Spleen (tissue), 11 donors: ENCODE data around the gene POLR1B. TPM values are rescaled to one million over a fixed set of nuclear protein-coding genes. Genes with fewer than 3 reads are reported as not detected.

Experiments
- DNase-seq: peaks from one replicate; pipeline ENCODE4 v3.0.0-alpha.2; 2020
- H3K27ac ChIP-seq, 8 donors: fragments of 200-600 bp; sonication (generic) in 7 of 8; 1 replicate in 4 of 8; 2 replicates in 4 of 8; pipeline versions ENCODE4 v1.5.0 to v1.8.0; 2016 to 2021; ENCODE audit warnings: inconsistent platforms in 4 of 8, mild to moderate bottlenecking in 4 of 8, moderate library complexity in 1 of 8
- H3K27me3 ChIP-seq, 7 donors: fragments of 200-600 bp; sonication (generic) in 6 of 7; replicated peaks in 1 of 7; 1 replicate in 4 of 7; 2 replicates in 3 of 7; pipeline versions ENCODE4 v1.5.0 to v1.8.0; 2016 to 2021; ENCODE audit warnings: inconsistent platforms in 3 of 7, mild to moderate bottlenecking in 1 of 7
- H3K36me3 ChIP-seq, 6 donors: fragments of 200-600 bp; sonication (generic) in 5 of 6; 1 replicate in 4 of 6; 2 replicates in 2 of 6; pipeline versions ENCODE4 v1.5.0 to v1.8.0; 2016 to 2021; ENCODE audit warnings: inconsistent platforms in 2 of 6
- H3K4me1 ChIP-seq, 6 donors: fragments of 200-600 bp; sonication (generic) in 5 of 6; 1 replicate in 3 of 6; 2 replicates in 3 of 6; pipeline versions ENCODE4 v1.5.0 to v1.8.0; 2016 to 2021; ENCODE audit warnings: inconsistent platforms in 3 of 6
- H3K4me3 ChIP-seq, 8 donors: fragments of 200-600 bp; sonication (generic) in 7 of 8; 1 replicate in 4 of 8; 2 replicates in 4 of 8; pipeline versions ENCODE4 v1.5.0 to v1.8.0; 2016 to 2021; ENCODE audit warnings: inconsistent platforms in 4 of 8, mild to moderate bottlenecking in 4 of 8, moderate library complexity in 2 of 8
- H3K9me3 ChIP-seq, 8 donors: fragments of 200-600 bp; sonication (generic) in 7 of 8; 1 replicate in 4 of 8; 2 replicates in 4 of 8; pipeline versions ENCODE4 v1.5.0 to v1.8.0; 2016 to 2021; ENCODE audit warnings: inconsistent platforms in 4 of 8
- CTCF ChIP-seq, 11 experiments: fragments of 200-600 bp in 7 of 11; fragments of 450-650 bp in 4 of 11; sonication (generic) in 4 of 11; IDR thresholded peaks in 8 of 11; conservative IDR thresholded peaks in 3 of 11; 1 replicate in 7 of 11; 2 replicates in 4 of 11; pipeline versions ENCODE4 v1.4.0 to v1.8.0; 2016 to 2021; ENCODE audit warnings: antibody characterized with exemption in 11 of 11, inconsistent platforms in 4 of 11, mild to moderate bottlenecking in 1 of 11
- POLR2A ChIP-seq, 3 donors: fragments of 450-650 bp; IDR thresholded peaks; one replicate each; pipeline ENCODE4 v1.5.1; 2017; ENCODE audit warnings: antibody characterized with exemption in 3 of 3, mild to moderate bottlenecking in 1 of 3
- POLR2AphosphoS5 ChIP-seq, 3 donors: sonication (generic); formaldehyde crosslinking; IDR thresholded peaks; one replicate each; pipeline ENCODE4 v1.5.1; 2017; ENCODE audit warnings: antibody characterized with exemption in 3 of 3
- WGBS, 5 donors: extraction: QIAGEN DNeasy Blood & Tissue Kit in 3 of 5; methylation state at CpG; one replicate each; pipeline versions ENCODE4 v1.1.5 to v1.1.7; 2013 to 2018; 5-methylcytosine and 5-hydroxymethylcytosine counted together
- intact Hi-C: fragments of 100-400 bp; cut with DNase I; formaldehyde crosslinking; loops from one replicate; pipeline ENCODE4 v1.15.0; 2023; ENCODE audit warnings: low total_unique reads
- polyA plus RNA-seq, 3 donors: library from polyadenylated mRNA; stranded (reverse); fragments of 200-250 nt; gene quantifications; one replicate each; pipeline ENCODE4 v1.2.1, GENCODE V29; 2013
- total RNA-seq, 7 donors: library from RNA; depleted of rRNA in 3 of 7; stranded (reverse); fragments of >200 nt in 3 of 7; fragmentation: NEBNext Ultra II Directional in 4 of 7; extraction: Animal tissue kit (Norgen Biotek cat#: 25700) in 4 of 7; gene quantifications; one replicate each; pipeline versions ENCODE4 v1.1.0 to v1.2.1, GENCODE V29; 2016 to 2021
- donor health status: healthy with polysubstance abuse.
- donor health status: DM: no; HTN: no; CAD: no; lungs with moderate emphysema.
- donor health status: DM: no; HTN: no; CAD: no.
- donor health status: Bipolar disorder and iron deficiency.
- donor health status: healthy.
- donor health status: DM: no; HTN: no; CAD: no.
- donor health status: DM: yes; HTN: yes; CAD: no.

The POLR1B gene
- total and polyA plus RNA-seq, 10 donors: 4.9 to 31.8 (median 18.5) TPM

- no peaks in the 10 kb centered on the region for H3K9me3 ChIP-seq
- WGBS, 5 donors: 54 to 80% (median 62%) methylated on average over 2 of the region's 2 CpGs
- TF ChIP-seq POLR2AphosphoS5 (IDR thresholded peaks at IDR 0.05) (no peak), POLR2A (IDR thresholded peaks at IDR 0.05) (no peak), CTCF (IDR thresholded peaks at IDR 0.05 in 8 of 11, conservative IDR thresholded peaks at IDR 0.05 in 3 of 11) (no peak)
- peaks cover 14 to 30% (median 24%) of the 10 kb centered on the region in 6 donors for H3K4me1 ChIP-seq
- intact Hi-C loops: no loop called here
- H3K27ac ChIP-seq: no peak overlapping the region
- no peaks in the 10 kb centered on the region for H3K27me3 ChIP-seq
- DNase-seq: no peak
- no peaks in the 10 kb centered on the region for H3K36me3 ChIP-seq
- H3K4me3 ChIP-seq: no peak overlapping the region
Measured at GRCh38 chr2:112539306-112539705, 3.0 kb upstream of the POLR1B start.

GRCh38 chr2:112540906-112541305 lies 1.4 kb upstream of the POLR1B start:
- DNase-seq: no peak
- 11 to 30% (median 16%) methylated on average over 2 of the region's 2 CpGs for whole genome bisulfite sequencing, 5 donors
- intact Hi-C loops: no loop called here
- peaks cover 14 to 45% (median 30%) of the 10 kb centered on the region in 6 donors for H3K4me1 ChIP-seq
- peak overlapping the region in 5 of 8 donors; percentile 94 to 99 (median 99) for H3K4me3 ChIP-seq
- no peaks in the 10 kb centered on the region for H3K9me3 ChIP-seq
- no peaks in the 10 kb centered on the region for H3K27me3 ChIP-seq
- TF ChIP-seq POLR2A (IDR thresholded peaks at IDR 0.05) (no peak), CTCF (IDR thresholded peaks at IDR 0.05 in 8 of 11, conservative IDR thresholded peaks at IDR 0.05 in 3 of 11) (no peak), POLR2AphosphoS5 (IDR thresholded peaks at IDR 0.05) (no peak)
- H3K27ac ChIP-seq: peak overlapping the region in 7 of 8 donors; percentile 89 to 96 (median 92)
- H3K36me3 ChIP-seq: peaks cover 0 to 7% (median under 1%) of the 10 kb centered on the region in 6 donors

- intact Hi-C loops: no loop called here
- H3K27me3 ChIP-seq: no peaks in the 10 kb centered on the region
- peak; percentile 94 for DNase-seq
- no peaks in the 10 kb centered on the region for H3K9me3 ChIP-seq
- TF ChIP-seq POLR2A (IDR thresholded peaks at IDR 0.05) (peak in 1 of 3 donors; percentile 30), POLR2AphosphoS5 (IDR thresholded peaks at IDR 0.05) (peak; percentile 81 to 88 (median 87)), CTCF (IDR thresholded peaks at IDR 0.05 in 8 of 11, conservative IDR thresholded peaks at IDR 0.05 in 3 of 11) (no peak)
- peaks cover 0 to 11% (median 2%) of the 10 kb centered on the region in 6 donors for H3K36me3 ChIP-seq
- H3K4me3 ChIP-seq: peak overlapping the region; percentile 67 to 100 (median 99)
- H3K4me1 ChIP-seq: peaks cover 14 to 45% (median 30%) of the 10 kb centered on the region in 6 donors
- WGBS, 5 donors: 6 to 17% (median 9%) methylated on average over 26 to 34 of the region's 34 CpGs
- H3K27ac ChIP-seq: peak overlapping the region; percentile 89 to 96 (median 92)
Measured at GRCh38 chr2:112541315-112542122, 746 bp upstream of the POLR1B start.

- no peak for DNase-seq
- Histone ChIP-seq H3K9me3 (no peaks in the 10 kb centered on the region), H3K27me3 (no peaks in the 10 kb centered on the region), H3K4me3 (peak overlapping the region; percentile 67 to 100 (median 99)), H3K27ac (peak overlapping the region in 3 of 8 donors; percentile 91 to 96 (median 92)), H3K36me3 (peaks cover 0 to 27% (median 17%) of the 10 kb centered on the region in 6 donors), H3K4me1 (peaks cover 14 to 45% (median 30%) of the 10 kb centered on the region in 6 donors)
- intact Hi-C loops: no loop called here
- TF ChIP-seq CTCF (IDR thresholded peaks at IDR 0.05 in 8 of 11, conservative IDR thresholded peaks at IDR 0.05 in 3 of 11) (no peak), POLR2A (IDR thresholded peaks at IDR 0.05) (no peak), POLR2AphosphoS5 (IDR thresholded peaks at IDR 0.05) (no peak)
- 3 to 5% (median 5%) methylated on average over 18 of the region's 18 CpGs for WGBS, 5 donors
Measured at GRCh38 chr2:112542984-112543661, 858 bp downstream of the POLR1B start.
